ENCODE data around the gene TIMP4.

TIMP4 gene

DNA sequence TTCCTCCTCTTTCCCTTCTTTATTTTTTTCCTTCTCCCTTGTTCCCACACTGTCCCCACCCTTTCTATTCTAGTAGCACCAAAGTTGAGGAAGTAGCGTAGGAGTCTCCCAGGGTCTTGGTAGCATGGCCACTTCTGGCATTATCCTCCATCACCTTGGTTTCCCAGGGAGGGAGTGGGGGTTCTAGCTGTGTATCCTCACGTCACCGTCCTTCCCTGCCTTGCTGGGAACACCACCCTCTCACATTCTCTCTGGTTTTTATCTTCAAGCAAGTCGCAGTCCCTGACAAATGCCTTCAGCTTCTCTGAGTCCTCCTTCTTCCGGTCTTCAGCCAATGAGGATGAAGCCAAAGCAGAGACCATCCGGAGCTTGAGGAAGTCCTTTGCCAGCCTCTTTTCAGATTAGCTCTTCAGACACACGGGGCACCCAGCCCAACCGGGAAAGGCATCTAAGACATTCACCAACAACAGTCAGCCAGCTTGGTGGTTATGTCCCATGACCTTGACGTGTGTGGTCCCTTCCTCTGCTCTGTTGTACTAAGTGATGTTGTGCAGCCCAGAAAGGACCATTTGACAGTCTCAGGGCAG lies 31.6 kb upstream of the TIMP4 start:
- TF ChIP-seq, protein P1, sequence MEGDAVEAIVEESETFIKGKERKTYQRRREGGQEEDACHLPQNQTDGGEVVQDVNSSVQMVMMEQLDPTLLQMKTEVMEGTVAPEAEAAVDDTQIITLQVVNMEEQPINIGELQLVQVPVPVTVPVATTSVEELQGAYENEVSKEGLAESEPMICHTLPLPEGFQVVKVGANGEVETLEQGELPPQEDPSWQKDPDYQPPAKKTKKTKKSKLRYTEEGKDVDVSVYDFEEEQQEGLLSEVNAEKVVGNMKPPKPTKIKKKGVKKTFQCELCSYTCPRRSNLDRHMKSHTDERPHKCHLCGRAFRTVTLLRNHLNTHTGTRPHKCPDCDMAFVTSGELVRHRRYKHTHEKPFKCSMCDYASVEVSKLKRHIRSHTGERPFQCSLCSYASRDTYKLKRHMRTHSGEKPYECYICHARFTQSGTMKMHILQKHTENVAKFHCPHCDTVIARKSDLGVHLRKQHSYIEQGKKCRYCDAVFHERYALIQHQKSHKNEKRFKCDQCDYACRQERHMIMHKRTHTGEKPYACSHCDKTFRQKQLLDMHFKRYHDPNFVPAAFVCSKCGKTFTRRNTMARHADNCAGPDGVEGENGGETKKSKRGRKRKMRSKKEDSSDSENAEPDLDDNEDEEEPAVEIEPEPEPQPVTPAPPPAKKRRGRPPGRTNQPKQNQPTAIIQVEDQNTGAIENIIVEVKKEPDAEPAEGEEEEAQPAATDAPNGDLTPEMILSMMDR (IDR thresholded peaks at IDR 0.05; ENCODE audit: low read depth, low read length), result no peak
- no peak for DNase-seq (ENCODE audit: extremely low read depth, low read depth)

DNA sequence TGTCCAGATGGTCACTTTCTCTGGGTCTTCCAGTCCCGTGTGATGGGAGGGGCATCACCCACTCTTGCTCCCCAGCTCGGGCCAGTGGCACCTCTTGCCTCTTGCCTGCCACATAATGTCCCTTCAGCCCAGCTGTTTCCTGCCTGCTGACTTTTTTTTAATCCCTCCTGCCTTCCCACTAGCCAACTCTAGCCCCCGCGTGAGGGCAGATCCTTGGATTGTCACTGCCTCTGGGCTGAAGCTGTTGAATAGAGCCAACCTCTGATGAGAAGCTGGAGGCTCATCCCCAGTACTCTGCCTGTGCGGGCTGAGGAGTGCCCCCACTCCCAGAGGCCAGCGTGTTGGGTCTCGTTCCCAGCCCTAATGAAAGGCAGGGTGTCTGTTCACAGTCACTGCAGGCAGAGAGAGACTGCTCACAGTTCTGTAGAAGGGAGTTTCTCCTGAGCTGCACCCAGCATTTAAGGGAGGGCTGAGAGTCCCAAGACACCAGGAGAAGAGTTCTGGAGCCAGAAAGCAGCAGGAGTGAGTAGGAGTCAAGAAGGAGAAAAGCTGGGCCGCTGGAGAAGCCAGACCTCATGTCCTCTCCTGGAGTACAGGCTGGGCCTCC lies 30.1 kb upstream of the TIMP4 start:
- TF ChIP-seq, protein P1 (IDR thresholded peaks at IDR 0.05; ENCODE audit: low read depth, low read length), result no peak
- no peak for DNase-seq (ENCODE audit: extremely low read depth, low read depth)

DNA sequence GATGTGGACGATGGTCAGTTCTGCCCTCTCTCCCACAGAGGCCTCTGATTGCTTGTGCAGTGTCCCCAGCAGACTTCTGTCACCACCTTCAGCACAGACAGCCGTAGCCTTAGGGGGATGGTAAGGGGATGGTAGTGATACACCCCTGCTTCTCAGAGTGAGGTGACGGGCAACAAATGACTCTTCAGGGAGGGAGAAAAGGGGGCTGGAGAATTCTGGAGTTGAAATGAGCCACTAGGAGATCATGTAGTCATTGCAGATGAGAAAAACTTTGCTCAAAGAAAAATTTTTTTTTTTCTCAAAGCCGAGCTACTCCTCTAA lies 29.6 kb upstream of the TIMP4 start:
- DNase-seq (ENCODE audit: extremely low read depth, low read depth), result no peak
- TF ChIP-seq, protein P1 (IDR thresholded peaks at IDR 0.05; ENCODE audit: low read depth, low read length), result no peak

DNA sequence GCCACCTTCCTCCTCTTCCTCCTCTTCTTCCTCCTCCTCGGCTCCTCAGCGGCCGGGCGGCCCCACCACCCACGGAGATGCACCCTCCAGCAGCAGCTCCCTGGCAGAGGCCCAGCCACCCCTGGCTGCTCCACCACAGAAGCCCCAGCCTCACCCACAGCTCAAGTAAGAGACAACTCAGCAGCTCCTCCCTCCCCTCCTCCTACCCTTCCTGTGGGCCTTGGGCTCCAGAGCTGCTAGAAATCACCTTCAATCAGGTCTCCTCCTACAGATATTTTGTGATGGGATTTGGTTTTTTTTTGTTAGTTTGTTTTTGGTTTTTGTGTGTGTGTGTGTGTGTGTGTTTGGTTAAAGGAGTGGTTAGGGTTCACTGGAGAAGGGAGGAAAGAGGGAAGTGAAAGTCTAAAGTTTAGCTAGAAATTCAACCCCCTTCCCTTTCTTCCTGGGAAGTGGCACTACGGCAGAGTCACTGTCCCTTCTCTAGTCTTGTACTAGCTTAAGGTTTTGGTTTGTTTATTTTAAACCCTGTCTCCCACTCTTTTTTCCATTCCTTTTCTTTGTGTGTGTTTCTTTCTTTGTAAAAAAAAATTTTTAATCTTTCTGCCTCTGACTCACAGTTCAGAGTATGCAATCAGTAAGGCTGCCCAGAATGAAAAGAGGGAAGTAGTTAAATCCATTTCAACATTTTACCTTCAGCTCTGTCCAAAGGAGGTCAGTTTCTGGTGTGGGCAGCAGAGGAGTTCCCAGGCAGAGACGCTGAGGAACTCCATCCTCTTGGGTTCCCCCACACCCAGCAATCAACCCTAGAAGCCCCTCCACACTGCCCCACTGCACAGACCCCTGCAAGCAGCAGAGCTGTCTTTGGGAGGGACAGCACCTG lies 29.0 kb upstream of the TIMP4 start:
- TF ChIP-seq, protein P1 (IDR thresholded peaks at IDR 0.05; ENCODE audit: low read depth, low read length), result no peak
- no peak for DNase-seq (ENCODE audit: extremely low read depth, low read depth)

DNA sequence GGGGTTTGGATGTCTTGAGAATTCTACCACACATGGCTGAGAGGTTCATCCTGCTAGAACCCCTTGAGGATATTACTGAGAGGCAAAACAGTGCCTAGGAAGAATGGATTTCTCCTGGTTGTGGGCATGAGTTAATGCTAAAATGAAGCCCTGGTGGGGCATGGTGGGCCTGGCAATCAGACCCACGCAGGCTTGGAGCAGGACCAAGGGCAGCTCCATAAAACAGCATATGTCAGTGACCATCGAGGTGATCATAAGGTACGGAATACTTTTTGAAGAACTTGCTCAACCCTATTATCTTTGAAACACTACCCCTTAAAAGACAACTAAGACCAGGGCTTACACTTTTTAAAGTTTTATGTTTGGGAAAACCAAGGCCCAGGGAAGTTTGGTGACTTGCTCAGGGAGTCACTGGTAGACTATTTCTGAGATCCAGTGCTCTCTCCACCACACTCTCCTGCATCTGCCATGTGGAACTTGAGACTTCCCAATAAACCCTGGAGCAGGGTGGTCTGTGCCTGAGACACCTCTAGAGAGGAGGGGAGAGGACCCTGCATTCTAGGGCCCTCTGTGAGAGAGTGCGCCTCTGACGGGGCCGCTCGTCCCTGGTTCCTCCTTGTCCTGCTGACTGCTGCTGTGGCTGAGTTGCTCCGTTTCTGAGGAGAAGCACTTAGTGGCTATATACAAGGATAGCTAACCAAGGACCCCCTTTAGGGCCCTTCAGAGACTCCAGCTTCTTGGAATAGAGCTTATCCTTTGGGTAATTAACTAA lies 28.0 kb upstream of the TIMP4 start:
- TF ChIP-seq, protein P1 (IDR thresholded peaks at IDR 0.05; ENCODE audit: low read depth, low read length), result no peak
- DNase-seq (ENCODE audit: extremely low read depth, low read depth), result no peak

DNA sequence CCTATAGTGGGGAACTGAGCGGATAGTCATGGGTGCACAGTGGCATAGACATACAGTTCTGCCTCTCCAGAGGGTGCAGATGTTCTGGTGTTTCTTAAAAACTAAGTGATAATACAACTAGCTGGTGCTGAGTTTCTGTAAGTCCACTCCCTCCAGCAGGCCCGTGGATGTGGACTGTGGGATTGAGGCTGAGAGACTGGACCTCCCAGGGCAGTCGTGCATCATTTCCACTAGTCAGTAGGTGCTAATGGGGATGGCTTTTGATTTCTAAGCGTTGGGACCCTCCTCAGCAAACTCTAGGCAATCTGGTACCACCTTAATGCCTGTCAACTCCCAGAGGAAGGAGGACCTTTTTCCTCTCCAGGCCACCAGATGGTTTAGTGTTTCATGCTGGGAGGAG lies 27.3 kb upstream of the TIMP4 start:
- no peak for DNase-seq (ENCODE audit: extremely low read depth, low read depth)
- TF ChIP-seq, protein P1 (IDR thresholded peaks at IDR 0.05; ENCODE audit: low read depth, low read length), result no peak

Data from AG09319 (cell line).